ENCODE measurements around the gene HOXB2.

DNA sequence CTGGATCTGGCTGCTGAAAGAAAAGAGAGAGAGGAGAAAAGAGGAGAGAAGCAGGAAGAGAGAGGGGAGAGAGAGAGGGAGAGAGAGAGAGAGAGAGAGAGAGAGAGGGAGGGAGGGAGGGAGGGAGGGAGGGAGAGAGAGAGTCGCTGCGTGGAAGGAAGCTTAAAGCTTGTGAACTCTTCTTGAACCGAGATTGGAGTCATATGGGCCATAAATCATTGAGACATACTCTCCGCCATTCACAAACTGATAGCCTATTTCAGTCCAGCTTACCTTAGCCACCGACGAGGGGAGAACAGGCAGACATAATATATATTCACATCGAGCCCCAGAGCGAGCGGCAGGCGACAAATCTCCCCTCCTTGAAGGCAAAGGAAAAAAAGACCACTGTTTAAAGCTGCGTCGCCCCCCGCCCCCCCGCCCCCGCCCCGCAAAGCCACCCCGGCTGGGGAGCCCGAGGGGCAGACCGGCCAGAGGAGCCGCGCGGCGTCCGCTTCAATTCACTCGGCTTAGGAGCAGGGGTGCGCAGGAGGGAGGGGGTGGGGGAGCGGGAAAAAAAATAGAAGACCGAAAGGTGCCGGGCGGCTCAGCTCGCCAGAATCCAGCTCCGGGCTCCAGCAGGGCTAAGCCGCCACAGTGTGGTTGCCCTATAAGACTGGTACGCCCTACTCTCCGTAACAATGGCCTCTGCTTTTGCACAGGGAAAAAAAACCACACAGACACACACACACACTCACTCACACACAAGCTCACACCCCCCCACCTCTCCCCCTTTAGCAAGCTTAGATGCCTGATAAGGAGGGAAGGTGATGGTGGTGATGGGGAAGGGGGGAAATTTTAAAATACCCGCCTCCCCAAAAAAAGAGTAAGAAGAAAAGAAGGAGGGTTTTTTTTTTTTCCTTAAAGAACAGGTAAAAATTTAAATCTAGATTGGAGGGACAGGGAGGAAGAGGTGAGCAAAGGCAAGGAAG, 10.6 kb upstream of the HOXB2 start:
- peak in 3 of 6 experiments; percentile 23 to 42 (median 27) for TF ChIP-seq CTCF (IDR thresholded peaks at IDR 0.05)
- no peak for TF ChIP-seq POLR2A (IDR thresholded peaks at IDR 0.05)

All from esophagus squamous epithelium (tissue), 4 donors.